IMR-90 (cell line): ENCODE data around the gene DSCAML1. TPM values are rescaled to one million over a fixed set of nuclear protein-coding genes. Genes with fewer than 3 reads are reported as not detected.

Experiments
- ATAC-seq: fragments of 200-7000 bp; cut with Tn5 transposase; 2 replicates; pipeline ENCODE4 v1.9.1; 2020; ENCODE audit warnings: low read depth, mild to moderate bottlenecking, moderate library complexity
- BruUV-seq: library from RNA; stranded (reverse); fragments of 400-500 nt; replicated peaks from 2 replicates; lab custom pipeline; 2021; lab: Mats Ljungman, UMichigan
- CTCF ChIA-PET: fragments of 300-600 bp; formaldehyde crosslinking; extraction: SDS; loops from one replicate; lab custom pipeline; 2021; ENCODE audit warnings: antibody characterized with exemption; lab: Yijun Ruan, JAX
- POLR2A ChIA-PET: fragments of 300-600 bp; sonication (Branson Sonifier 250); formaldehyde crosslinking; loops from one replicate; lab custom pipeline; 2022; ENCODE audit warnings: antibody characterized with exemption; ENCODE audit not compliant: unreplicated experiment; lab: Charles Lee
- DNase-seq: peaks from one replicate; pipeline ENCODE4 v3.0.0; 2013
- H2AFZ ChIP-seq: replicated peaks from 2 replicates; pipeline ENCODE3; 2013; ENCODE audit warnings: low read length, mild to moderate bottlenecking; ENCODE audit not compliant: poor library complexity
- H2AK5ac ChIP-seq: 2 replicates; pipeline ENCODE4 v1.6.1; 2013; ENCODE audit warnings: low read depth, low read length, inconsistent platforms
- H2AK9ac ChIP-seq: replicated peaks from 2 replicates; pipeline ENCODE3; 2013; ENCODE audit warnings: mild to moderate bottlenecking, low read depth, low read length, moderate library complexity; ENCODE audit not compliant: poor library complexity
- H2BK120ac ChIP-seq: 2 replicates; pipeline ENCODE4 v1.6.1; 2013; ENCODE audit warnings: low read depth, low read length, inconsistent platforms
- H2BK15ac ChIP-seq: 3 replicates; pipeline ENCODE4 v1.6.1; 2013; ENCODE audit warnings: low read depth, low read length, inconsistent platforms
- H2BK20ac ChIP-seq: 2 replicates; pipeline ENCODE4 v1.6.1; 2013; ENCODE audit warnings: low read depth, mild to moderate bottlenecking, inconsistent platforms, low read length, moderate library complexity
- H2BK5ac ChIP-seq: 2 replicates; pipeline ENCODE4 v1.6.1; 2013; ENCODE audit warnings: mild to moderate bottlenecking, low read depth, low read length, inconsistent platforms; ENCODE audit not compliant: poor library complexity, severe bottlenecking
- H3K14ac ChIP-seq: replicated peaks from 2 replicates; pipeline ENCODE4 v1.6.1; 2013; ENCODE audit warnings: low read depth, low read length, inconsistent platforms
- H3K18ac ChIP-seq: 2 replicates; pipeline ENCODE4 v1.6.1; 2013; ENCODE audit warnings: low read depth, low read length, control low read depth
- H3K23ac ChIP-seq: 2 replicates; pipeline ENCODE4 v1.6.1; 2013; ENCODE audit warnings: low read depth, low read length, inconsistent platforms
- H3K27ac ChIP-seq: 2 replicates; pipeline ENCODE4 v1.5.1; 2013; ENCODE audit warnings: mild to moderate bottlenecking, control low read depth, low read length; ENCODE audit not compliant: insufficient read depth
- H3K27me3 ChIP-seq: 2 replicates; pipeline ENCODE4 v1.6.1; 2013; ENCODE audit warnings: low read length; ENCODE audit not compliant: control insufficient read depth, insufficient read depth
- H3K36me3 ChIP-seq: 2 replicates; pipeline ENCODE4 v1.6.1; 2013; ENCODE audit warnings: low read length, mixed read lengths; ENCODE audit not compliant: control insufficient read depth, insufficient read depth
- H3K4ac ChIP-seq: 2 replicates; pipeline ENCODE4 v1.6.1; 2013; ENCODE audit warnings: low read depth, low read length, inconsistent platforms
- H3K4me1 ChIP-seq: 2 replicates; pipeline ENCODE4 v1.6.1; 2013; ENCODE audit warnings: low read length, mixed read lengths; ENCODE audit not compliant: control insufficient read depth, insufficient read depth
- H3K4me2 ChIP-seq: 2 replicates; pipeline ENCODE4 v1.6.1; 2013; ENCODE audit warnings: low read depth, mild to moderate bottlenecking, control low read depth, low read length, moderate library complexity
- H3K4me3 ChIP-seq: 2 replicates; pipeline ENCODE4 v1.5.1; 2013; ENCODE audit warnings: low read depth, mild to moderate bottlenecking, control low read depth, low read length, moderate library complexity; ENCODE audit not compliant: insufficient read depth
- H3K56ac ChIP-seq: 2 replicates; pipeline ENCODE4 v1.6.1; 2013; ENCODE audit warnings: low read length, inconsistent platforms; ENCODE audit not compliant: insufficient read depth; ENCODE audit errors: extremely low read depth
- H3K79me1 ChIP-seq, 2 experiments: 2 replicates each; pipeline ENCODE4 v1.6.1; 2013; ENCODE audit warnings: low read length in 2 of 2, inconsistent platforms in 1 of 2, low read depth in 1 of 2
- H3K9ac ChIP-seq: 2 replicates; pipeline ENCODE4 v1.6.1; 2013; ENCODE audit warnings: low read depth, low read length, control low read depth
- H3K9me1 ChIP-seq: 2 replicates; pipeline ENCODE4 v1.6.1; 2013; ENCODE audit warnings: low read length, inconsistent platforms; ENCODE audit not compliant: insufficient read depth
- H3K9me3 ChIP-seq: 2 replicates; pipeline ENCODE4 v1.6.1; 2013; ENCODE audit warnings: low read length; ENCODE audit not compliant: control insufficient read depth, insufficient read depth
- H4K20me1 ChIP-seq: 2 replicates; pipeline ENCODE4 v1.6.1; 2013; ENCODE audit warnings: low read length, inconsistent platforms; ENCODE audit not compliant: insufficient read depth
- H4K5ac ChIP-seq: 2 replicates; pipeline ENCODE4 v1.6.1; 2013; ENCODE audit warnings: mild to moderate bottlenecking, low read depth, low read length, control low read depth
- H4K8ac ChIP-seq, 2 experiments: 2 replicates each; pipeline ENCODE4 v1.6.1; 2013; ENCODE audit warnings: low read depth in 2 of 2, low read length in 2 of 2, control low read depth in 1 of 2, inconsistent platforms in 1 of 2
- H4K91ac ChIP-seq: 2 replicates; pipeline ENCODE4 v1.6.1; 2013; ENCODE audit warnings: low read depth, low read length, inconsistent platforms; ENCODE audit not compliant: insufficient read depth
- MAZ ChIP-seq: IDR thresholded peaks from 2 replicates; pipeline ENCODE4 v1.6.1; 2012; ENCODE audit warnings: low read depth, mild to moderate bottlenecking, low read length, improper control_type of control experiment, moderate library complexity, borderline replicate concordance
- MXI1 ChIP-seq: IDR thresholded peaks from 2 replicates; pipeline ENCODE4 v1.6.1; 2012; ENCODE audit warnings: low read depth, mild to moderate bottlenecking, low read length, moderate library complexity, borderline replicate concordance
- SMC3 ChIP-seq: fragments of 150-350 bp; IDR thresholded peaks from 2 replicates; pipeline ENCODE4 v1.6.1; 2016; ENCODE audit warnings: low read depth, mild to moderate bottlenecking, antibody characterized with exemption, low read length, moderate library complexity
- WGBS, 2 experiments: methylation state at CpG; one replicate each; pipeline versions ENCODE4 v1.1.5 to v1.1.7; 2013; ENCODE audit warnings: missing lambda C conversion rate in 2 of 2; ENCODE audit not compliant: insufficient read length in 1 of 2; ENCODE audit errors: extremely low coverage in 2 of 2; 5-methylcytosine and 5-hydroxymethylcytosine counted together
- dilution Hi-C: fragments of 300-500 bp; cut with HindIII; formaldehyde crosslinking; loops from one replicate; pipeline ENCODE4 v1.14.3; 2018; ENCODE audit warnings: low sequenced_read_pairs; ENCODE audit not compliant: unreplicated experiment
- in situ Hi-C: fragments of 300-500 bp; cut with MboI; formaldehyde crosslinking; loops from 3 replicates; pipeline ENCODE4 v1.14.3; 2019; ENCODE audit warnings: low sequenced_read_pairs, inconsistent platforms, mixed read lengths
- intact Hi-C: fragments of 100-400 bp; cut with micrococcal nuclease; formaldehyde crosslinking; loops from 2 replicates; pipeline ENCODE4 v1.10.0; 2022
- polyA plus RNA-seq, 3 experiments: library from polyadenylated mRNA; depleted of rRNA; stranded (reverse); fragments of >200 nt; gene quantifications; 2 replicates each; pipeline ENCODE4 v1.2.3, GENCODE V29; 2012; ENCODE audit warnings: low replicate concordance in 1 of 3
- total RNA-seq: library from RNA; depleted of rRNA; stranded (reverse); fragments of >200 nt; gene quantifications from 2 replicates; pipeline ENCODE4 v1.2.3, GENCODE V29; 2012

The DSCAML1 gene
- total and polyA plus RNA-seq, 2 of the 4 experiments (the other 2 are of a cell fraction), result not detected

DNA sequence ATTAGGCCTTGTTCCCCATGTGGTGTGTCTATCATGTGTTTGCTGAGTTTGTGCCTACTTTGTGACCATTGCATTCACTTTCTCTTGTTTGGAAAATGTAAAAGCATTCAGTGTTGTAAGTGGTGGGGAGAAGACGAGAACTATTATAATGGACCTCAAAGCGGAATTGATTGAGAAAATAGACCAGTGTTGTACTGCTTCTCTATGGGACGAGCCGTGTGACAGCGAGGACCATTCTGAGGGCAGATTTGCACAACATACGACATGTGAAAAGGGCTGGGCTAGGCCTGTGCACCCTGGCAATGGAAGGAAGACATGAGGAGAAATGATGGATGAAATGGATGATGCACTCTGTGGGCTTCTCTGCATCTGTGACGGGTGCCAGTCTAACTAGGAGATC is 233.5 kb downstream of the DSCAML1 start:
- H3K18ac ChIP-seq, result no peak overlapping the region
- no peak overlapping the region for H4K5ac ChIP-seq
- H3K27ac ChIP-seq, result no peak overlapping the region
- no peak overlapping the region for H2BK120ac ChIP-seq
- H3K4me2 ChIP-seq, result no peak overlapping the region
- no TSS peak for BruUV-seq
- H2BK20ac ChIP-seq, result no peak overlapping the region
- H4K91ac ChIP-seq, result no peak overlapping the region
- no peak overlapping the region for H2AFZ ChIP-seq
- WGBS, 2 experiments, result 65% methylated on average over 6 of the region's 7 CpGs; no CpG with 5 or more reads in 1 of the 2 experiments
- H2BK5ac ChIP-seq, result no peak overlapping the region
- no peak overlapping the region for H3K23ac ChIP-seq
- no peak overlapping the region for H4K8ac ChIP-seq
- H4K20me1 ChIP-seq, result no peaks in the 10 kb centered on the region
- DNase-seq (no peak), ATAC-seq (no peak)
- TF ChIP-seq SMC3 (no peak), MXI1 (no peak), MAZ (no peak)
- ChIA-PET POLR2A (no interaction called here), CTCF (no interaction called here)
- H3K9me3 ChIP-seq, result no peaks in the 10 kb centered on the region
- H3K9me1 ChIP-seq, result no peaks in the 10 kb centered on the region
- H3K9ac ChIP-seq, result no peak overlapping the region
- in situ Hi-C loops (no loop called here), dilution Hi-C loops (no loop called here), intact Hi-C loops (no loop called here)
- H3K79me1 ChIP-seq, result no peaks in the 10 kb centered on the region
- no peak overlapping the region for H2BK15ac ChIP-seq
- H2AK5ac ChIP-seq, result no peak overlapping the region
- no peak overlapping the region for H3K4ac ChIP-seq
- no peak overlapping the region for H3K4me3 ChIP-seq
- no peaks in the 10 kb centered on the region for H3K36me3 ChIP-seq
- peaks cover 6% of the 10 kb centered on the region for H3K27me3 ChIP-seq
- no peak overlapping the region for H3K56ac ChIP-seq
- no peak overlapping the region for H3K14ac ChIP-seq
- no peak overlapping the region for H2AK9ac ChIP-seq
- H3K4me1 ChIP-seq, result no peaks in the 10 kb centered on the region
